Measurements from ENCODE around the gene ZGPAT. TPM values are rescaled to one million over a fixed set of nuclear protein-coding genes. Genes with fewer than 3 reads are reported as not detected.
"Not testable (repeated sequence)": the region's sequence is repeated elsewhere in the genome, so short reads cannot be mapped to it uniquely, and the experiment has no call there.

Gene ZGPAT
- polyA plus RNA-seq, 6 donors from 2014 or later = 25.5 to 58.2 (median 28.1) TPM

GRCh38 chr20:63706027-63706695 is 1.7 kb upstream of the ZGPAT start:
- Mint-ChIP-seq H3K27me3 (no peaks in the 10 kb centered on the region), H3K4me3 (peak overlapping the region; percentile 81 to 94 (median 86)), H3K4me1 (peaks cover 23 to 44% (median 42%) of the 10 kb centered on the region in 3 donors), H3K9me3 (no peaks in the 10 kb centered on the region), H3K27ac (peak overlapping the region in 4 of 6 donors; percentile 69 to 84 (median 76)), H3K36me3 (peaks cover 0 to 6% of the 10 kb centered on the region in 2 donors)
- no peak for ATAC-seq (ENCODE audit: low read depth in 2 of 2)
- no peak for DNase-seq

DNA sequence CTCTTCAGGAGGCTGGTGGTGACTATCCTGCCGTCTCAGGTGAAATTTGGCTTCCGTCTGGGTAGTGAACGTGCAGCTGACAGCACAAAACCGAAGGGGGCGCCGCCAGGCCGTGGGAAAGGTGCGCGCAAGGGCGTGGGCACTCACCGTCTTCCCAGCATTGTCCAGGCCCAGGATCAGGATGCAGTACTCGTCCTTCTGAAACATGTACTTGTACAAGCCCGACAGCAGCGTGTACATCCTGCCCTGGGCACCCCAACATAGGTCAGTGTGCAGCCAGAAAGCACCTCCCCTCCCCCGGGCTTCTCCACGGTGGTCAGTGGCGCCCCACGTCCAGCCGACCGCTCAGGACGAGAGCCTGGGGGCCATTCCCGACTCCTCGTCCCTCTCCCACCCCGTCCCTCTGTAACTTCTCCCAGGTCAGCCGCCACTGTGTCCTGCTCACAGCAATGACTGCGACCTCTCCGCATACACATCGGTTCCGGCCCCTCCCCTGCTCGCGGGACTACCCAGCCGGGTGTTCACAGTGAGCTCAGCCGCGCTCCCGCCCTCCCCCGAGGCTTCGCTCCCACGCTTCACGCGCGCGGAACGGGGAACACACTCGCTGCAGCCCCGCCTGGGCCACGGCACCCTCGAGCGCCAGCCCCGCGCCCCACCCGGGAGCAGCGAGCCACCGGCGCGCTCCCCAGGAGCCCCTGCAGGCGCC is 834 bp upstream of the ZGPAT start:
- Mint-ChIP-seq H3K27ac (peak overlapping the region in 5 of 6 donors; percentile 72 to 94 (median 84)), H3K27me3 (no peaks in the 10 kb centered on the region), H3K4me3 (peak overlapping the region; percentile 81 to 94 (median 86)), H3K9me3 (no peaks in the 10 kb centered on the region), H3K4me1 (peaks cover 24 to 47% (median 45%) of the 10 kb centered on the region in 3 donors), H3K36me3 (peaks cover under 1 to 8% of the 10 kb centered on the region in 2 donors)
- DNase-seq (peak; percentile 40), ATAC-seq (ENCODE audit: low read depth in 2 of 2) (peak; percentile 38 to 46)

DNA sequence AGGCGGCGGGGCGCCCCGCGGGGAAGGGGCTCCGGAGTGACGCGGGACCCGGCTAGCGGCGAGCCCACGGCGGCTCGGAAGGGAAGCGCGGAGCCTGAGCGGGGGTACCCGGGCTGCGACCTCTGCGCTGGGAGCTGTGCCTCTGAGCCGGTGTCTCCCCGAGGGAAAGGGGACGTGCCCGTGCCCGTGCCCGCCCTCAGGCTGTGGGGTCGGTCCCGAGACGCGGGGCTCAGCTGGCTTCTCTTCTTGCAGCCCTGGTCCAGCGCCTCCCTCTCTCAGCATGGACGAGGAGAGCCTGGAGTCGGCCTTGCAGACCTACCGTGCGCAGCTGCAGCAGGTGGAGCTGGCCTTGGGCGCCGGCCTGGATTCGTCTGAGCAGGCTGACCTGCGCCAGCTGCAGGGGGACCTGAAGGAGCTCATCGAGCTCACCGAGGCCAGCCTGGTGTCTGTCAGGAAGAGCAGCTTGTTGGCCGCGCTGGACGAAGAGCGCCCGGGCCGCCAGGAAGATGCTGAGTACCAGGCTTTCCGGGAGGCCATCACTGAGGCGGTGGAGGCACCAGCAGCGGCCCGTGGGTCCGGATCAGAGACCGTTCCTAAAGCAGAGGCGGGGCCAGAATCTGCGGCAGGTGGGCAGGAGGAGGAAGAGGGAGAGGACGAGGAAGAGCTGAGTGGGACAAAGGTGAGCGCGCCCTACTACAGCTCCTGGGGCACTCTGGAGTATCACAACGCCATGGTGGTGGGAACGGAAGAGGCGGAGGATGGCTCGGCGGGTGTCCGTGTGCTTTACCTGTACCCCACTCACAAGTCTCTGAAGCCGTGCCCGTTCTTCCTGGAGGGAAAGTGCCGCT is 686 bp downstream of the ZGPAT start:
- H3K27me3 Mint-ChIP-seq = no peaks in the 10 kb centered on the region
- peaks cover 30 to 56% (median 52%) of the 10 kb centered on the region in 3 donors for H3K4me1 Mint-ChIP-seq
- peak in 1 of 2 donors; percentile 3 for ATAC-seq (ENCODE audit: low read depth in 2 of 2)
- H3K27ac Mint-ChIP-seq = peak overlapping the region in 3 of 6 donors; percentile 79 to 84 (median 81)
- no peak for DNase-seq
- H3K9me3 Mint-ChIP-seq = no peaks in the 10 kb centered on the region
- H3K4me3 Mint-ChIP-seq = peak overlapping the region; percentile 71 to 90 (median 82)
- peaks cover 10 to 15% of the 10 kb centered on the region in 2 donors for H3K36me3 Mint-ChIP-seq

GRCh38 chr20:63709149-63709527 is 1.3 kb downstream of the ZGPAT start:
- Mint-ChIP-seq H3K36me3 (peaks cover 12 to 15% of the 10 kb centered on the region in 2 donors), H3K4me3 (peak overlapping the region; percentile 71 to 90 (median 82)), H3K4me1 (peaks cover 30 to 56% (median 52%) of the 10 kb centered on the region in 3 donors), H3K27ac (peak overlapping the region in 2 of 6 donors; percentile 44 to 79), H3K9me3 (peaks cover 0 to 3% (median 0%) of the 10 kb centered on the region in 7 donors), H3K27me3 (no peaks in the 10 kb centered on the region)
- ATAC-seq (ENCODE audit: low read depth in 2 of 2) = no peak
- DNase-seq = no peak

DNA sequence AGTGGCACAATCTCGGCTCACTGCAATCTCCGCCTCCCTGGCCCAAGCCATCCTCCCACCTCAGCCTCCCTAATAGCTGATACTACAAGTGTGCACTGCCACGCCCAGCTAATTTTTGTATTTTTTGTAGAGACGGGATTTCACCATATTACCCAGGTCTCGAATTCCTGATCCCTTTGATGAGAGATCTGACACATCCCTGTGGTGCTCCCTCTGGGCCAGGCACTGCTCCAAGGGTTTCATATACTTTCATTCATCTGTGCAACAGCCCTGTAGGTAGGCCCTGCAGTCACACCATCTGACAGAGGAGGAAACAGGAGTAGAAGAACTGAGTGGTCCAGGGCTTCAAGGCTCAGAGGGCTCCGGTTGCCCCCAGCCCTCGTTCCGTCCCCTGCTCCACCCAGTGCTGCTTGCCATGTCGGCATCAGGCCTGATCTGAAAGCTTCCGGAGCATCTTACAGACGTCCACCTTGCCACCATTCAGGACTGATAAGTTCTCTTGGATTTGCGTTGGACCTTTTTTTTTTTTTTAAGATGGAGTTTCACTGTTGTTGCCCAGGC is 3.3 kb downstream of the ZGPAT start:
- peaks cover 26 to 54% (median 51%) of the 10 kb centered on the region in 3 donors for H3K4me1 Mint-ChIP-seq

DNA sequence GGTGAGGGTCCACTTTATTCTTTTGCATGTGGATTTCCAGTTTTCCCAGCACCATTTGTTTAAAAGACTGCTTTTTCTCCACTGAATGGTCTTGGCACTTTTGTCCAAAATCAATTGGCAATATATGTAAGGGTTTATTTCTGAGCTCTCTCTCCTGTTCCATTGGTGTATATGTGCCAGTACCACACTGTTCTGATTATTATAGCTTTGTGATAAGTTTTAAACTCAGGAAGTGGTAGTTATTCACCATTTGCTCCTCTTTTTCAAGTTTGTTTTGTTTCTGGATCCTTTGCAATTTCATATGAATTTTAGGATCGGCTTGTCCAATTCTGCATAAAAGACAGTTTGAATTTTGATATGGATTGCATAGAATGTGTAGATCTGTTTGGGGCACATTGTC is 4.4 kb downstream of the ZGPAT start:
- no peaks in the 10 kb centered on the region for H3K27me3 Mint-ChIP-seq
- peaks cover 17 to 52% (median 51%) of the 10 kb centered on the region in 3 donors for H3K4me1 Mint-ChIP-seq
- H3K4me3 Mint-ChIP-seq = peak overlapping the region in 1 of 8 donors; percentile 44
- ATAC-seq (ENCODE audit: low read depth in 2 of 2) (no peak), DNase-seq (no peak)
- H3K9me3 Mint-ChIP-seq = peaks cover 0 to 18% (median 7%) of the 10 kb centered on the region in 7 donors
- peak overlapping the region in 1 of 6 donors; percentile 70 for H3K27ac Mint-ChIP-seq
- peaks cover 16 to 28% of the 10 kb centered on the region in 2 donors for H3K36me3 Mint-ChIP-seq

More for the DNA sequence above, 3.3 kb downstream of the ZGPAT start:
- Mint-ChIP-seq H3K36me3 (peaks cover 16 to 26% of the 10 kb centered on the region in 2 donors), H3K4me3 (peak overlapping the region in 5 of 8 donors; percentile 5 to 89 (median 74)), H3K27ac (peak overlapping the region in 2 of 6 donors; percentile 48 to 51), H3K27me3 (no peaks in the 10 kb centered on the region), H3K9me3 (peaks cover 0 to 15% (median 7%) of the 10 kb centered on the region in 7 donors)
- ATAC-seq (ENCODE audit: low read depth in 2 of 2) (no peak), DNase-seq (no peak)

- H3K27ac Mint-ChIP-seq = no peak overlapping the region
- H3K27me3 Mint-ChIP-seq = no peaks in the 10 kb centered on the region
- peaks cover 5 to 23% (median 12%) of the 10 kb centered on the region in 7 donors for H3K9me3 Mint-ChIP-seq
- peak overlapping the region in 1 of 8 donors; percentile 51 for H3K4me3 Mint-ChIP-seq
- DNase-seq (no peak), ATAC-seq (ENCODE audit: low read depth in 2 of 2) (no peak)
- peaks cover 25 to 36% of the 10 kb centered on the region in 2 donors for H3K36me3 Mint-ChIP-seq
- peaks cover 12 to 45% (median 41%) of the 10 kb centered on the region in 3 donors for H3K4me1 Mint-ChIP-seq
Observed at GRCh38 chr20:63714858-63715257, 7.0 kb downstream of the ZGPAT start.

DNA sequence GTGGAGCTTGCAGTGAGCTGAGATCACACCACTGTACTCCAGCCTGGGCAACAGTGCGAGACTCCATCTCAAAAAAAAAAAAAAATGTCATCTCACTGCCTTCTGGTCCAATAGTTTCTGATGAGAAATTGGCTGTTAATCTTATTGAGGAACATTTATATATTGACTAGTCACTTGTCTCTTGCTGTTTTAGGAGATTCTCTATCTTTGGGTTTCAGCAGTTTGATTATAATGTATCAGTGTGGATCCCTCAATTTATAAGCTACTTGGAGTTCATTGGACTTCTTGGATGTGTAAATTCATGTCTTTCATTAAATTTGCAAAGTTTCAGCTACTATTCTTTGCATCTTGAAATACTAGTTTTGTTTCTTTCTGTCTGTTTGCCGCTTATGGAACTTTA is 11.2 kb downstream of the ZGPAT start:
- Mint-ChIP-seq H3K4me3 (no peak overlapping the region), H3K27me3 (no peaks in the 10 kb centered on the region), H3K9me3 (peaks cover 5 to 24% (median 11%) of the 10 kb centered on the region in 7 donors), H3K36me3 (peaks cover 27 to 31% of the 10 kb centered on the region in 2 donors), H3K4me1 (peaks cover 4 to 29% (median 22%) of the 10 kb centered on the region in 3 donors), H3K27ac (no peak overlapping the region)
- DNase-seq (no peak), ATAC-seq (ENCODE audit: low read depth in 2 of 2) (no peak)

DNA sequence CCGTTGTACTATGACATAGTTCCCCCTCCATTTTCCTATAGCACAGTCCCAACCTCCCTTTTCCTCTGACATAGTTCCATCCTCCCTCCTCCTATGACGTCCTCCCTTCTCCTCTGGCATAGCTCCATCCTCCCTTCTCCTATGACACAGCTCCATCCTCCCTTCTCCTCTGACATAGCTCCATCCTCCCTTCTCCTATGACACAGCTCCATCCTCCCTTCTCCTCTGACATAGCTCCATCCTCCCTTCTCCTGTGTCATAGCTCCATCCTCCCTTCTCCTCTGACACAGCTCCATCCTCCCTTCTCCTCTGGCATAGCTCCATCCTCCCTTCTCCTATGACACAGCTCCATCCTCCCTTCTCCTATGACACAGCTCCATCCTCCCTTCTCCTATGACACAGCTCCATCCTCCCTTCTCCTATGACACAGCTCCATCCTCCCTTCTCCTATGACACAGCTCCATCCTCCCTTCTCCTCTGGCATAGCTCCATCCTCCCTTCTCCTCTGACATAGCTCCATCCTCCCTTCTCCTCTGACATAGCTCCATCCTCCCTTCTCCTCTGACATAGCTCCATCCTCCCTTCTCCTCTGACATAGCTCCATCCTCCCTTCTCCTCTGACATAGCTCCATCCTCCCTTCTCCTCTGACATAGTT is 15.3 kb downstream of the ZGPAT start:
- DNase-seq; H3K4me3 Mint-ChIP-seq; H3K27me3 Mint-ChIP-seq; ATAC-seq (ENCODE audit: low read depth in 2 of 2); H3K27ac Mint-ChIP-seq: not testable (repeated sequence)
- Mint-ChIP-seq H3K4me1 (peaks cover 7 to 22% (median 11%) of the 10 kb centered on the region in 3 donors), H3K9me3 (peaks cover 6 to 26% (median 13%) of the 10 kb centered on the region in 7 donors), H3K36me3 (peaks cover 19 to 26% of the 10 kb centered on the region in 2 donors)

DNA sequence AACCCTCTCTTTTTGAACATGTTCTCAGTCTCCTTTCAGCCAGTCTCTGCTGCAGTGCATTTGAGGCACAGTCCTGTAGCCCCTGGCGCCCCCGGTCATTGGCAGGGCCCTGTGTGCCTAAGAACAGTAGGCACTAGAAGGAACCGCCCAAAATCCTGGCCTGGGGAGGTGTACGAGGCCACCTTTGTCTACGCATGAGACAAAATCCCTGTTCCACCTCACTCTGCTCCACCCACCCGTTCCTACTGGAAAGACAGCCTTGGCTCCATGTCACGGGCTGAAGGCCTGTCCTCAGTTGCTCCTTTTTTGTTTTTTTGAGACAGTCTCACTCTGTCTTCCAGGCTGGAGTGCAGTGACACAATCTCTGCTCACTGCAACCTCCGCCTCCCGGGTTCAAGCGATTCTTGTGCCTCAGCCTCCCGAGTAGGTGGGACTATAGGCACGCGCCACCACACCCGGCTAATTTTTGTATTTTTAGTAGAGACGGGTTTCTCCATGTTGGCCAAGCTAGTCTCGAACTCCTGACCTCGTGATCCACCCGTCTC is 22.4 kb downstream of the ZGPAT start:
- Mint-ChIP-seq H3K9me3 (peaks cover 3 to 14% (median 4%) of the 10 kb centered on the region in 7 donors), H3K4me3 (peak overlapping the region in 1 of 8 donors; percentile 58), H3K27ac (peak overlapping the region in 1 of 6 donors; percentile 49), H3K36me3 (peaks cover 4 to 13% of the 10 kb centered on the region in 2 donors), H3K4me1 (peaks cover 25 to 34% (median 29%) of the 10 kb centered on the region in 3 donors)
- ATAC-seq (ENCODE audit: low read depth in 2 of 2); H3K27me3 Mint-ChIP-seq; DNase-seq: not testable (repeated sequence)

DNA sequence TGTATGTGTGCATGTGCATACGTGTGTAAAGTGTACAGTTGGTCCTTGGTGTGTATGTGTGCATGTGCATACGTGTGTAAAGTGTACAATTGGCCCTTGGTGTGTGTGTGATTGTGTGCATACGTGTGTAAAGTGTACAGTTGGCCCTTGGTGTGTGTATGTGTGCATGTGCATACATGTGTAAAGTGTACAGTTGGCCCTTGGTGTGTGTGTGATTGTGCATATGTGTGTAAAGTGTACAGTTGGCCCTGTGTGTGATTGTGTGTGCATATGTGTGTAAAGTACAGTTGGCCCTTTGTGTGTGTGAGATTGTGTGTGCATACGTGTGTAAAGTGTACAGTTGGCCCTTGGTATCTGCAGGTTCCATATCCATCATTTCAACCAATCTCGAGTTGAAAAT is 23.6 kb downstream of the ZGPAT start:
- no peak overlapping the region for H3K27ac Mint-ChIP-seq
- peaks cover 0 to 7% of the 10 kb centered on the region in 2 donors for H3K36me3 Mint-ChIP-seq
- no peak overlapping the region for H3K4me3 Mint-ChIP-seq
- H3K4me1 Mint-ChIP-seq = peaks cover 33 to 40% (median 37%) of the 10 kb centered on the region in 3 donors
- peaks cover 0 to 5% (median 0%) of the 10 kb centered on the region in 7 donors for H3K9me3 Mint-ChIP-seq
- DNase-seq = no peak
- no peak for ATAC-seq (ENCODE audit: low read depth in 2 of 2)
- H3K27me3 Mint-ChIP-seq = no peaks in the 10 kb centered on the region
